Activated CD8-positive, alpha-beta memory T cell treated with anti-CD3 and anti-CD28 coated beads, Interleukin-2, amount 50 U/mL, for 48 hours (primary cell): ENCODE data around the gene ACTR2.
"Not testable (repeated sequence)": the region's sequence is repeated elsewhere in the genome, so short reads cannot be mapped to it uniquely, and the experiment has no call there.

Experiments used
- DNase-seq: peaks from one replicate; pipeline ENCODE4 v3.0.0-alpha.2; 2020

Gene ACTR2

GRCh38 chr2:65317351-65317750 lies 89.7 kb downstream of the ACTR2 start:
- not testable (repeated sequence) for DNase-seq

- no peak for DNase-seq
Measured at GRCh38 chr2:65317841-65318240, 90.2 kb downstream of the ACTR2 start.

GRCh38 chr2:65319072-65319673 lies 91.5 kb downstream of the ACTR2 start:
- no peak for DNase-seq

GRCh38 chr2:65319674-65320041 lies 92.0 kb downstream of the ACTR2 start:
- no peak for DNase-seq

DNA sequence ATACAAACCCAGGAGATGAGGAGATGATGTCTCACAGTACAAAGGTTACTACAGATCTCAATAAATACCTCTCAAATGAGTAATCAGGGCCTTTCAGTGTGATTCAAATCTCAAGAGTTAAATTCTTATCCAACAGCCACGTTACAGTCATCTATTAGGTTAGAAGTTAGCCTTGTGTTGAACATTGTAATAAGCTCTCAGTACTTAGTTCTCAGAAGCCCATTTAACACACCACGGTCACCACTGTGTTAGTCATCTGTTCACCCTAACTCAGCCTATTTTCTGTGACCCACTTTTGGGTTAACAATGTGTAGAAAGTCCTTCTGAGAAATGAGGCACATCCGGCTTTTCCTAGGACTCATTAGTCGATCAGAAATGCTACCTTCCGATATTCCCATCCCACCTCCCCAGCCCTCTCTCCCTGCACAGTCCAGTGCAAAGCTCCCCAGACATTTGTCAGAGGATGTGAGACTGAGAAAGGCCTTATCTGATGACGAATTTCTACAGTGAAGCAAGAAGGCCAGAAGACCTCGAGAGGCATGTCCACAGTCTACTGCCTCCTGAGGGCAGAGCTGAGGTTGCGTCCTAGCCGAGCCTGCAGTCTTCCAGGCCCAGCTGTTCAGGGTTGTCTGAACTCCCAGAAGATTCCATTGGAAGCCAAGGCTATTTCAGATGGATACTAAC lies 92.6 kb downstream of the ACTR2 start:
- peak; percentile 64 for DNase-seq
